ENCODE measurements around the gene TRIO.
"Not testable (repeated sequence)": the region's sequence is repeated elsewhere in the genome, so short reads cannot be mapped to it uniquely, and the experiment has no call there.

The TRIO gene

DNA sequence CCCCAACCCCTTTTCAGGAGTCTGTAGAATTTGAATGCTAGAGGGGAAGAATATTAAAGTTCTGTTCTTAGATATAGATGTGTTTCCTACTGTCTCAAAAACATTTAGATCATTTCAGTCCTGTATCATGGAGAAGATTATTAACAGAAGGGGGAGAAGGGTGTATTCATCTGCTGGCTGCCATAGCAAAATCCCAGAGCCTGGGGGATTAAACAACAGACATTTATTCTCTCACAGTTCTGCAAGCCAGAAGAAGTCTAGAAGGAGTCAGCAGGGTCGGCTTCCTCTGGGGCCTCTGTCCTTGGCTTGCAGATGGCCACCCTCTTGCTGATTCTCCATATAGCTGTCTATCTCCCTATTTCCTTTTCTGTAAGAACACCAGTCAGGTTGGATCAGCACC lies 288.4 kb downstream of the TRIO start:
- no peak for DNase-seq (ENCODE audit: low read depth, low spot score)

DNA sequence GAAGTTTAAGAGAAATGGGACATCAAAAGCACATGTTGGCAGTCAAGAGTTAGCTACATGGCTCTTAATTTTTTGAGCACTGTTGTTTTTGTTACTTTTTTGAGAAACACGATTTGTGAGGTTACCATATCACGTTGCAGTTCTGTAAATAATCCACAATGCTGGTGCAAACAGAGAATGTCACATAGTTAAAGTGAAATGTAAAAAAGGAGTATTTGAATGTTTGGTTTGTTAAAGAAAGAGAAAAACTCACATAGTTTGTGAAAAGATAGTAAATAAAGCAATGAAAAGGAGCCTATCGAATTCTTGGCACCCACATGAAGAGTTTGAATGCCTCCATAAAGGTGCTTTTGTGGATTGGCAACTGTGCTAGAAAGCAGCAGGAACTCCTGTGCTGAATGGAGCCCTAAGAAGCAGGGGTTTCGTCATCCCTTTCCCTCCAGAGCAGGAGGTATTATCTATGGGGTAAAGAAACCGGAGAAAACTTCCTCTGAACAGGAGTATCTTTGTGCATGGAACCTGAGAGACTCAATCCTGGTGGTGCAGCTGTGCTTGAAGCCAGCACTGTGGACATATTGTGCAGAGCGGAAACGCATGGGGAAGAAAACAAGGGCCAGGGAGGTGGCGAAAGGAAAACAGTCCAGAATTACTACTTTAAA lies 289.9 kb downstream of the TRIO start:
- DNase-seq (ENCODE audit: low read depth, low spot score) = no peak

DNA sequence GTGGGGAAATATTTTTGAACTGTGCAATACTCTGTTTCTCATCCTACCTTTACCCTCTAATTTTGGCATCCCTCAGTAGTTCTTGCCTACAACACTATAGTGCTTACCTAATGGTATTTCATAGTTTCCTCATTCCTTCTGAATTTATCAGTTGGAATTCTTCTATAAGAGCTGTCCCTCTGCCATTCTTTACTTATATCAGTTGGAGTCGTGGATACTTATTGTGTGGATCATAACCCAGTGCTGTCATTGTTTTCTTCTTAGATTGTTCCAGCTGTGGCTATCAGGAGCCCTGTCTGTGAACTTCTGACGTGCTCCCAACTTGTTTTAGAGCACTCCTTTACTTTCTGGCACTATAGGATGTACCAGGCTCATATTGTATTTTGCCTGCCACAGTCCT lies 292.3 kb downstream of the TRIO start:
- DNase-seq (ENCODE audit: low read depth, low spot score) = no peak

DNA sequence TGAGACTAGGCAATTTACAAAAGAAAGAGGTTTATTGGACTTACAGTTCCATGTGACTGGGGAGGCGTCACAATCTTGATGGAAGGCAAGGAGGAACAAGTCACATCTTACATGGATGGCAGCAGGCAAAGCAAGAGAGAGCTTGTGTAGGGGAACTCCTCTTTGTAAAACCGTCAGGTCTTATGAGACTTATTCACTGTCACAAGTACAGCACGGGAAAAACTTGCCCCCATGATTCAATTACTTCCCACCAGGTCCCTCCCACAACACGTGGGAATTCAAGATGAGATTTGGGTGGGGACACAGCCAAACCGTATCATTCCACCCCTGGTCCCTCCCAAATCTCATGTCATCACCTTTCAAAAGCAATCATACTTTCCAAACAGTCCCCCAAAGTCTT lies 293.0 kb downstream of the TRIO start:
- DNase-seq (ENCODE audit: low read depth, low spot score) = not testable (repeated sequence)

DNA sequence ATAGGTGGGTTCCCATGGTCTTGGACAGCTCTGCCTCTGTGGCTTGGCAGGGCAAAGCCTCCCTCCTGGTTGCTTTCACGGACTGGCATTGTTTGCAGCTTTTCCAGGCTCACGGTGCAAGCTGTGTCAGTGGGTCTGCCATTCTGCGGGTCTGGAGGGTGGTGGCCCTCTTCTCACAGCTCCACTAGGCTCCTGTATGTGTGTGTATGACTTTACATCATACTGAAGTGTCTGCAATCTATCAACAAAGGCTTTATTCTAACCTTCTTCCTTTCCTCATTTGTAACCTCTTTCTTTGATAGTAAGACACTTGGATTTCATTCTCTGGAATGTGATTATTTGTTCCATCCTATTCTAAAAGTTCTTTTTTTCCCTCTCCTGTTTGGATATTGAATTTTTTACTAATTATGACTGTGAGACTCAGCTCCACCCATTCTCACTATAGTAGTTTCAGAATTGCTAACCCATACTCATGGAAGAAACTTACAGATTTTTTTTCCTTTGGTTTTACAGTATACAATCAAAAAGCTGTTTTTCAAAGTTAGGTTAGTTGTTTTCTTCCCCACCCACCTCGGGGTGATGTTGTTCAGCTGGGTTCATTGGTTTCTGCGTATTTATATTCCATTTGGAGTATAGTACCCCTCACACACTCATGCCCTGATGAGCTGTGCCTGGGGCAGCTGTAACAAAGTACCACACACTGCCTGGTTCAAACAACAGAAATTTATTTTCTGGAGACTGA lies 293.8 kb downstream of the TRIO start:
- DNase-seq (ENCODE audit: low read depth, low spot score) = no peak

DNA sequence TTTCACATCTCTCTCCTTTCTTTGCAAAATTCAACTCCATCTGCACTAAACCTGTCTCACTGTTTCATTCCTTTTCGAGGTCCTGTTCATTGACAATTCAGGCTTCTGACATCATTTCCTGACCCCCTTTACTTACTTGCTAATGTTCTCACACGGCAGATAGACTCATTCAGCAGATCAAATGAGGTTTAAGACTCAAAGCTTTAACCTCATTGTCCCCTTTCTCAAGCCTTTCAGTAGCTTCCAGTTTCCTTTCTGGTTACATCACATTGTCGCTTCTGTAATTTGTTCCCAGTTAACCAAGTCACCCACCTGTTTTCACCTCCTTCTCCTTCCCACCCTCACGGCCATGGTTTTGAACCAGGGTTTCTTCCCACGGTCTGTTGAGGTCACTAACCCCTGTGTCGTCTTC lies 295.1 kb downstream of the TRIO start:
- DNase-seq (ENCODE audit: low read depth, low spot score) = no peak

DNA sequence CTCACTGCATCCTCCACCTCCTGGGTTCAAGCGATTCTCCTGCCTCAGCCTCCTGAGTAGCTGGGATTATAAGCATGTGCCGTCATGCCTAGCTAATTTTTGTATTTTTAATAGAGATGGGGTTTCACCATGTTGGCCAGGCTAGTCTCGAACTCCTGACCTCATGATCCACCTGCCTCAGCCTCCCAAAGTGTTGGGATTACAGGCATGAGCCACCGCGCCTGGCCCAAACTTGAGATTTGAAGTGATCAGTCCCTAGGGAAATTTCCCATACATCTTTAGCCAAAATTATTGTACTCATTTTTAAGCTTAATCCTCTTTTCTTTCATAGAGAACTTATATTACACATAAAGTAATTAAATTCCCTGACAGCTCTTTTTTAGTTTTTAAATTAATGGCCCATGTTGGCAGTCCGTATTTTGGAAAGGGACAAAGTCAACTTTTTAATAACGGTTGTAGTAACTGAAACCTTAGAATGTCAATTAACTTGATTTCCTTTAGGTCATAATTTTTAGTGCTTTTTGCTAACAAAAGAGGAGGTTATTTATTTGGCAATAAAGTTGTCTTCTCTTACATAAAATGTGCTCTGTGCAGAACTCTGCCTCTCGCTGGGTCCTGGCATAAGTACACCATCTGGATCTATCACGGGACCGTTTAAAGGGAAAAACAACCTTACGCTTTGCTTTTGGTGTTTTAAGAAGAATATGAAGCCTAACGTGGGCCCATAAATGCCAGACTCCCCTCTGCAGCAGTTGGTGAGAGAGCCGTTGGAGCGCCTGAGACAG lies 296.1 kb downstream of the TRIO start:
- DNase-seq (ENCODE audit: low read depth, low spot score) = no peak

DNA sequence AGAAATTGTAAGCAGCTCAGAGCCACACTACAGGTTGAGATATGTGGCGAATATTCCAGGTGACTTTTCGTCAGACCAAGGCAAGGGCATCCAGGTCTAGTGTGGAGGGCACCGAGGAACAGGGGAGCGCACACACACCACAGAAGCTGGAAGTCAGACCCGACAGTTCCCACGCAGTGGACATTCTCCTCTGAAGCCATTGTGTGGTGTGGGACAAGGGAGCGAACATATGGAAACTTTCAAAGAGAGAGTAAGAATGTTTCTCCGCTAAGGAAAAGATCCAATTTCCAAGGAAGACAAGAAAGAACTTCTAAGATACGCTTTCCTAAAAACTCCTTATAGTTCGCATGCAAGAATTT lies 297.1 kb downstream of the TRIO start:
- no peak for DNase-seq (ENCODE audit: low read depth, low spot score)

DNA sequence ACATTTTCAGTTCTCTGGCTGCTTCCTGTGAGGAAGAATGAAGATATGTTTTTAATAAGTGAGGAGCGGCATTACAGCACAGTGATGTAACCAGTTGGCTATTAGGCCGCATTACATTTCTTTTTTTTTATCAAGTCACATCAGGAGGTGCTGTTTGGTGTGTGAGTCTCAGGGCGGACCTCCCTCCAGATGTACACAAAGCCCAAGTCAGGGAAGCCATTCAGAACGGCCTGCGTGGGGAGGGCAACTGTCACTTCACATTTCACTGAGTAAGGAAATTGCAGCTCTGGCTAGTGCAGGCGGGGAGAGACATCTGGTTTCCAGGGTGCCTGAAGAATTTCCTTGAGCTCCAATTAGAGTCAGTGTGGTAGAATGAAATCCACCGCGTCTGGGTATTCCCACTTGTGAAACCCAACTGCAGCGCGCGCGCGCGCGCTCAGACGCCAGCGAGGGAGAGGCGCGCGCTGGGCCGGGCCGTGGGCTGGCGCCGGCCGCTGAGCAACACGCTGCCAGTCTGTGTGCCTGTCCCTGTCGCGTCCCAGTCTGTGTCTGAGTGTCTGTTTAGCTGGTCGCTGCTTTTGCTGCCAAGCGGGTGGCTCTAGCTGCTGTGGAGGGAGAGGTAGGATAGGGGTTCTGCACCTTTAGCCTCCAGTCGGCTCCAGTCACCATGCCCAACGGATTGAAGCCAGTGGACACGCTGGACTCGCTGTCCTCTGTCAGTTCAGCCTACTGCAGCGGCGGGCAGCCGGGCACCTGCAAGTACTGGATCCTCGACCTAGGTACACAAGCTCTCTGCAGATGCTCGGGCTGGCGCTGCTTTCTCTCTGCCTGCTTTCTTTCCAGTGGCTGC lies 297.7 kb downstream of the TRIO start:
- DNase-seq (ENCODE audit: low read depth, low spot score) = no peak

DNA sequence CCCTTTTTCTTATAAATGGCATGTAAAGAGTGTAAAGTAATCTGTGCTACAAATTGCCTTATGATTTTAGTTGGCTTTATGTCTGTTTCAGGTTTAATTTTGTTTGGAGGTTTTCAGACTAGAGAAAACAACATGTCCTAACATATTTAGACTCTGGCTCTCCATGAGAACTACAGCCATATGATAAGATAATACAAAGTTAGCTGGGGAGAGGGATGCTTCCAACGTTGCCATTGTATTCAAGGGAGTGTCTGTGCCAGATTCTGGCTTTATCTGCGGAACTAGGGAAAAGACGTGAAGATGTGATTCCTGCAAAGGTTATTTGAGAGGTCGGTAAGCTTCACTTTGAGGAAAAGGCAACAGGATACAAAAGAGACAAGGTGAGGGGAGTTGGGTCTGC lies 298.5 kb downstream of the TRIO start:
- DNase-seq (ENCODE audit: low read depth, low spot score) = no peak

DNA sequence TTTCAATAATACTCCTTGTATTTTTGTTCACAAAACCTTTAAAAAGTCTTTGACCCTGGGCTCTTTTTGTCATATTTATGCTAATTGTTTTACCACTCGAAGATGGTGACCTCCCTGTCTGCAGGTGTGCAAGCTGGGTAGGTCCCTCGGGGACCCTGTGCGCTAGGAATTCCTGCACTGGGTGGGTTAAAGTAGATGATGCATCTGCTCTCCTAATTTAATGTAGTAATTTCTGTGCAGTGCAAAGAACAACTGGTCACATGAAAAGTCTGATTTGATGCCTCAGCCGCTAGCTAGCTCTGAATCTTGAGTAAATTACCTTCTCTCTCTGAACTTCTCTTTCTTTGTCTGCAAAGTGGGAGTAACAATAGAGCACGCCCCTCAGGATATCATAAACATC lies 299.4 kb downstream of the TRIO start:
- DNase-seq (ENCODE audit: low read depth, low spot score) = no peak

DNA sequence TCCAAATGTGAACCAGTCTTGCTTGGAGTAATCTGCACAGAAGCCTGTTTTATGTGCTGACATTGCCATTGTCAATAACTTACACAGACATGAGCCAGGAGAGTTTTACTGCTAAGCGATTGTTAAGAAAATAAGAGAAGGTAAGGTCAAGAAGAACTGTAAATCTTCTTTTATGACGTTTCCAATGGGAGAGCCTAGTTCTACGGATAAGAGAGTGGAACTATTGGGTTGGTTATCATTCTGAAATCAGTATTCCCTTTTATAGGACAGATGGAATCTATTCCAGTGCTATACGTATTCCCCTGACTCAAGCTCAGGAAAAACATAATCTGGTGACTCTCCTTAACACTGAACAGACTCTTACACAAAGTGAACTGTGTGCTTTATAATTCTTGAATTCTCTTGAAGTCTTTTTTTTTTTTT lies 300.5 kb downstream of the TRIO start:
- DNase-seq (ENCODE audit: low read depth, low spot score) = no peak

DNA sequence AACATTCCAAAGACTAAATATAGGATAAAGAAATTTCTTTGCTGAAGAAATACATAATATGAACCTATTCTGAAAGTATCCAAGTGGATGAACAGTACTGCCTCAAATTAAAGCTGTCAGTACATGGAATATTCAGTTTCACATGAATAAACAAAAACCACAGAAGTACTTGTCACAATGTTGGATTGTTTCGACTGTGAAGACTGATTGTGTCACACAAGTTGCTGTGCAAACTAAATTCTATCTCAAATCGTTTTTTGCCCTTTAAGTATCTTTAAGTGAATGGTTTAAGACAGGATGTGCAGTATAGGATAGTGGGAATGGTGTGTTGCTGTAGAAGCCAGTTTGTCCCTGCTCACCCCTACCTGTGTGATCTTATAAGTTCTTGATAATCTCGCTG lies 301.0 kb downstream of the TRIO start:
- no peak for DNase-seq (ENCODE audit: low read depth, low spot score)

DNA sequence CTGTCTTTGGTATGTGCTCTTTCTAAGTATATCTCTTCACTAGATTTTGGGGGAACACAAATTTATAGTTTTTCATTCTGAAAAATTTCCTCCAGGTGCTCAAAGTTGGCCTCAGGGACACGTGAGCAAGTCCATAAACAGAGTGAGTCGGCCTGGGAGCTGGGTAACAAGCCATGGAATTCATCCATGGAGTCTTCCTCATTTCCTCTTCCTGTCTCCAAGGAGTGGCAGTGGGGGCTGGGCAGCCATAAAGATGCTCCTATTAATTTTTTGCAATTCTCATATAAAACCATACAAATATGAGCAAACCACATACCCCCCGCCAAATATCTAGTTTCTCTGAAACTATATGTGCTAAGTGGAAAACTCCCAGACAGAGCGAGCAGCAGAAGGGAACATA lies 301.9 kb downstream of the TRIO start:
- DNase-seq (ENCODE audit: low read depth, low spot score) = no peak

DNA sequence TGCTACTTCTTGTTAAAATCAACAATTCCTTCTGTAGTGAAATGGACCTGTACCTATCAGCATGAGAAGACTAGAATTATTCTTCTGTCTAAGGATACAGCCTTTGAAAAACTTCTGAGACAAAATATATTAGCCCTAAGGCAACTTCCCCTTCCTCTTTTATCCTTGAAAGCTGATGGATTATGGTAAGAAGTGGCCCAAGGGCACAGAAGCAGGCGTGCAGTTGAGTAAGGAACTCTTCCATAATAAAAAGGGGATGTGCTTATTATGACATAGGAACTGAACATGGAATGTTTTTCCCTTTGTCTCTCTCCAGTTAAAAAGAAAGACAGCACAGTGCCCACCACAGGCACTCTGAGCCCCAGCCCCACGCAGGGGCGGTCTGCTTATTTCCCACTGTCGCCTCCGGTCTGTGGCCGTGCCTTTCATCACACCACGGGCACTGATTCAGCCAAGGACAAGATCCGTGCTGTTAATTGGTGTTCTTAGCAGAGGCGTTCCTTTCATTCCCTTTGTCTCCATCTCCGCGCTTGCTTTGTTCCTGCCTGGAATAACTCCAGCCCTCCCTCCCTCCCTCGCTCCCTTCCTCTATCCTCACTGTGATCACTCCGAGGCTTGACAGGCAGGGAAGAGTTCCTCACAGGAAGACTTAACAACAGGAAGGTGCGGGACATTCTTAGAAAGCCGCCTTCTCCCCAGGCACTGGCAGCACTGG lies 302.6 kb downstream of the TRIO start:
- no peak for DNase-seq (ENCODE audit: low read depth, low spot score)

DNA sequence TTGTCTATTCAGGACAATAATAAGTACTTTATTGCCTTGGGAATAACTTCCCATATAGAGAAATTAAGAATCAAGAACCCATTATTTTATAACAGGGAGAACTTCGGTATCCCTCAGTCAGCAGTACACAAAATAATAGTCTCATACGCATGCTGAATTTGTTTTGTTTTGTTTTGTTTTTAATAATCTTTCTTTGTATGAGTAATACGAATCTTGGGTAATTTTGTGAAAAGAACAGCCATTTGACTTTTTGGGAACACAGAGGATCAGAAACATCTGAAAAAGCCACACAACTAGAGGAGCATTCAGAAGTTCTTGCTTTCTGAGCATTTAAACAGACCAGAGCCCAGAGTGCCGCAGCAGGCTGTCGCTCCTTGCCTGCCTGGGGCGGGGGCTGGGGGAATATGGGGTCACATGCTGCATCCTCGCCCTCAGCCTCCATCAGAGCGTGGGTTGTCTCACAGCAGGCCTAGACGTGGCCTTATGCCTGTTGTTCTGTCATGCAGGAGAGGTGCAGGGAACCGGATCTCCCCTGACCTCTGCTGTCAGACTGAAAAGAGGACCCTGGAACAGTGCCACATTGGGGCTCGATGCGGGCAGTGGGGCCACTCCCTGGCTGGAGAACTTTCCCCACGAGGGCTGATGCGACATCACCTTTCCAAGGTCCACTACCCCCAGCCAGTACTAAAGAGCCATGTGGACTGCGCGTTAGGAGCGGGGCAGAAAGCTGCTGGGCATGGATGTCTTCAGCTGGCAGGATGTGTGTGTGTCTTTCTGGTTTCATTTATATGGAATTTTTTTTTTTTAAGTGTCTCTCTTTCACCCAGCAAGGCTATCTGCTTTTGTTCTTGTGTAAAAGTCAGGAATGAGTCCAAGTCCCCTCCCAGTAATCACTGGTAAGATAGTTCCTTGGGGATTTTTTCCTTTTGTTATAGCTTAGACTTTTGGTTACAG lies 305.1 kb downstream of the TRIO start:
- no peak for DNase-seq (ENCODE audit: low read depth, low spot score)

DNA sequence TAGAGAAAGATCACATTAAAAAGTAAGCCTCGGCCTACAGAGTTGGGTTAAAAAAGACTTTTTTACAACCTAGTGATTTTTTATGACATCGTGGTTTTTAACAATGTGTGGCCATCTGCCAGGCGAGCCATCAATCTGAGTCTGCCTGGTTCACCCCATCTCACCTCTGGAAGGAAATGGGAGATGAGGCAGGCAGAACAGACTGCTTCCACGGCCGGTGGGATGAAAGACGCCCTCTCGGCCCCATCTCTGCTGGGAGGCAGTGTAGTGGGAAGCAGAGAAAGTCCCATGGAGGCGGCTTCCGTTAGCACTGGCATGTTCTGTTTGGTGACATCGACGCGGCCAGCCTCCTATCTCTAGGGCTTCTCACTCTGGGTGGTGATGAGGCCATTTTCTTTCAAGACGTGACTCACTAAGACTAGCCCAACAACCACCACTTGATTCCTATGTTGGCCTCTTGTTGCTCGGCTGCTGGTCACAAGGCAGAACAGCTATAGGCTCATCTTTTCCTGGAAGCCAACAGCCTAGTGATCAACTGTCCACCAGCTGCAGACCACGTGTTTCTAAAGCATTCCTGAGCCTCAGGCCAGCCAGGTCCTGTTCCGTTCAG lies 306.0 kb downstream of the TRIO start:
- DNase-seq (ENCODE audit: low read depth, low spot score) = no peak

DNA sequence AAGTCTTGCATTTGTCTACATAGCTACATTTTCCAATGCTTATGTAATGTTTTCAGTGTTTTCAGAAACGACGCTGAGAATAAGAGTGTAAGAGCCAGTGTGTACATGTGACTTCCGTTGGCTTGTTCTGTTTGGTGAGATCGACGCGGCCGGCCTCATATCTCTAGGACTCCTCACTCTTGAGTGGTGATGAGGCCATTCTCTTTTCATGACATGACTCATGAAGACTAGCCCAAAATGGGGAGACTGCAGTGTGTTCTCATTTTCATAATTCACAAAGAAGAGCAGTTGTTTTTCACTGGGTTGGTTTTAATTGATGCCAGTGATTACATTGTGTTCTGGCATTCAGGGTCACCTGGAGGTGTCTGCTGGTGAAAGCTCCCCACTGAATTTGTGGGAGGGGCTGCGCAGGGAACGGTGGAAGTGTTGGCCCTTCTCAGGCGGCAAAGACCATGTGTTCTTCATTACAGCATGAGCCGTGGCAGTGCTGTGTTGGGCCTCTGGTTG lies 306.9 kb downstream of the TRIO start:
- DNase-seq (ENCODE audit: low read depth, low spot score) = no peak

DNA sequence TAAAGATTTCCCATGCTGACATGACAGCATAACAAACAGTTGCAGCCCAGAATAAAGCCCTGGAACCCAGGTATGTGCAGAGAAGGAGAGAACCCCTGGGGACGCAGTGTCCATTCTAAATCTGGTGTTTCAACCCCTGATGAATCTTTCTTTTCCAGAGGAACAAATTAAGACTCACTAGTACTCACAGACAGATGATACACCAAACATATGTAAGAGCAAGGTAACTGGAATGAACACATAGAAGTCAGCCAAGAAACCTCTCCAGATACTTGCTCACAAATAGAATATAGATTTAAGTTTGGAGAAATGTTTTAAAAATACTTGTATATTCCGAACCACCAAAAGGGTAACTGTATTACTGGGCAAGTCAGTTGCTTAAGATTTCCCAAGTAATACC lies 307.6 kb downstream of the TRIO start:
- DNase-seq (ENCODE audit: low read depth, low spot score) = no peak
